ENCODE results near the gene ATP6V0D1. TPM values are rescaled to one million over a fixed set of nuclear protein-coding genes. Genes with fewer than 3 reads are reported as not detected.

Gene ATP6V0D1
- total RNA-seq, 2 donors from 2014 or later: 79.7 to 95.7 TPM

DNA sequence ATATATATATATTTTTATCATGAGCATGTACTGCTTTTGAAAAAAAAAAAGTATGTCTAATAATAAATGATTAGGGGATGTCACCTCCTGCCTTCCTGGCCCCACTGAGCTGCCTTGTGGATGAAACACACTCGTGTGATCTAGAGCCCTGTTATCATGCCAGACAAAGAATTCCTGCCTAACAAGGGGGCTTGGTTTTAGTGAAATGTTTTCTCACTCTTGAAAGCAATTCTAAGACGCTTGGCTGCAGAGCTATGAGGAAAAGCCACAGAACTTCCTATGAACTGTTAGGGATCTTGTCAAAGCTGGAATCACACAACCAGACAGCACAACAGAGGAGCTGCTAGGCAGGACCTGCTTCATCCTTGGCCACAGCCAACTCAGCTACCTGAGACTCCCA lies 68.7 kb downstream of the ATP6V0D1 start:
- DNase-seq (ENCODE audit: low spot score): no peak
- Histone ChIP-seq H3K36me3 (no peaks in the 10 kb centered on the region), H3K9me3 (no peaks in the 10 kb centered on the region), H3K4me1 (peaks cover 0 to 12% of the 10 kb centered on the region in 2 donors), H3K27me3 (no peaks in the 10 kb centered on the region), H3K4me3 (no peak overlapping the region), H3K27ac (no peak overlapping the region)
- TF ChIP-seq, protein P1, sequence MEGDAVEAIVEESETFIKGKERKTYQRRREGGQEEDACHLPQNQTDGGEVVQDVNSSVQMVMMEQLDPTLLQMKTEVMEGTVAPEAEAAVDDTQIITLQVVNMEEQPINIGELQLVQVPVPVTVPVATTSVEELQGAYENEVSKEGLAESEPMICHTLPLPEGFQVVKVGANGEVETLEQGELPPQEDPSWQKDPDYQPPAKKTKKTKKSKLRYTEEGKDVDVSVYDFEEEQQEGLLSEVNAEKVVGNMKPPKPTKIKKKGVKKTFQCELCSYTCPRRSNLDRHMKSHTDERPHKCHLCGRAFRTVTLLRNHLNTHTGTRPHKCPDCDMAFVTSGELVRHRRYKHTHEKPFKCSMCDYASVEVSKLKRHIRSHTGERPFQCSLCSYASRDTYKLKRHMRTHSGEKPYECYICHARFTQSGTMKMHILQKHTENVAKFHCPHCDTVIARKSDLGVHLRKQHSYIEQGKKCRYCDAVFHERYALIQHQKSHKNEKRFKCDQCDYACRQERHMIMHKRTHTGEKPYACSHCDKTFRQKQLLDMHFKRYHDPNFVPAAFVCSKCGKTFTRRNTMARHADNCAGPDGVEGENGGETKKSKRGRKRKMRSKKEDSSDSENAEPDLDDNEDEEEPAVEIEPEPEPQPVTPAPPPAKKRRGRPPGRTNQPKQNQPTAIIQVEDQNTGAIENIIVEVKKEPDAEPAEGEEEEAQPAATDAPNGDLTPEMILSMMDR (IDR thresholded peaks at IDR 0.05): no peak

DNA sequence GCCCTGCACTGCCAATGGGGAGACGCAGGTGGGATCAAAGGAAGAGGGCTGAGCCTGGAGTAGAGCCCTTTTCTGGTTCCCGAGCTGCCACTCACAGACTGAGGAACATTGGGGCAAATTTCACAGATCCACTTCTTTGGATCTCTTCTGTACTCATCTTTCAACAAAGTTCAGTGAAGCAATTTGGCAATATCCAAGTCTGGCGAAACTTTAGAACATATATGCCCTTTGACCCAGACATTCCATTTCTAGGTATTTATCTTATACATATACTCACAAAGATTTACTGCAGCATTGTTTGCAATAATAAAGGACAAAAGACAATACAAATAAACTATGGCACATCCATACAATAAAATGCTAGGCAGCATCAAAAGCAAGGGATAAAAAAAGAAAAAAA lies 69.6 kb downstream of the ATP6V0D1 start:
- Histone ChIP-seq H3K36me3 (no peaks in the 10 kb centered on the region), H3K27ac (no peak overlapping the region), H3K27me3 (no peaks in the 10 kb centered on the region), H3K4me3 (no peak overlapping the region), H3K9me3 (no peaks in the 10 kb centered on the region), H3K4me1 (peaks cover 0 to 21% of the 10 kb centered on the region in 2 donors)
- TF ChIP-seq, protein P1 (IDR thresholded peaks at IDR 0.05): no peak
- no peak for DNase-seq (ENCODE audit: low spot score)

DNA sequence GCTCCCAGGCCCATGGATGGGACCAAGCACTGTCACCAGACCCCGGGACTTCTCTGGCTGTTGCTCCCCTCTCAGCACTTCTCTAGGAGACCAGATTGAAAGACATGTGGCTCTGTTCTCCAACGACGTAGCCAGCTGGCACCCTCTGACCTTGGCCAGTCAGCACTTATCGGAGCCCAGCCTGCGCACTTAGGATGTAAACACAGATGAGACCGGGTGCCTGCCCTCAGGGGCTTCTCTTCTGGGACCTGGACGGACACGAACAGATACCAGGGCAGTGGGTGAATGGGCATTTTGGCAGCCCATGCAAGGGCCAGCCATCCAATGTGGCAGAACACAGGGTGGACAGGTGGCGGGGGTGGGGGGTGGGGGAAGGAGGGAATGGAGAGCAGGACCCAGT lies 71.3 kb downstream of the ATP6V0D1 start:
- H3K4me1 ChIP-seq: peaks cover 0 to 23% of the 10 kb centered on the region in 2 donors
- H3K4me3 ChIP-seq: no peak overlapping the region
- no peak for DNase-seq (ENCODE audit: low spot score)

DNA sequence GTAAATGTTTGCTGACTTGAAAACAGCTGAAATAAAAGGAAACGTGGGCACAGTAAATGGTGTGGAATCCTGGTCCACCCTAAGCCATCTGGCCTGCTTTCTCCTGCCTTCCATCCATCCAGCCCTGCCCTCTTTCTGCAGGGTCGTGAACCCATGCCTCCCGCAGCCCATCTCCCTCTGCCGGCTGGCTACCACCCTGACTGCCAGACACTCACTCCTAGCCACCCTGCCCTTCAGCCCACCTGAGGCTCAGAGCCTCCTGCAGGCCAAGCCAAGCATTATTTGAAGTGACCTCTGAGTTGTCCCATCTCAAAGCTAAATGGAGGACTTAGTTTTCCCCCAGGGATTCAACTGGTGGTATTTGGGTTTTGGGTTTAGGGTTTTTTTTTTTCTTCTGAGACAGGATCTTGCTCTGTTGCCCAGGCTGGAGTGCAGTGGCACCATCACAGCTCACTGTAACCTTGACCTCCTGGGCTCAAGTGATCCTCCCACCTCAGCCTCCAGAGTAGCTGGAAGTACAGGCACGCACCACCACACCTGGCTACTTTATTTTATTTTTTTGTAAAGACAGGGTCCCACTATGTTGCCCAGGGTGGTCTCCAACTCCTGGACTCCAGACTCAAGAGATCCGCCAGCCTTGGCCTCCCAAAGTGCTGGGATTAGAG lies 73.0 kb downstream of the ATP6V0D1 start:
- Histone ChIP-seq H3K4me1 (peaks cover 0 to 23% of the 10 kb centered on the region in 2 donors), H3K9me3 (no peaks in the 10 kb centered on the region), H3K27ac (no peak overlapping the region), H3K36me3 (no peaks in the 10 kb centered on the region), H3K27me3 (no peaks in the 10 kb centered on the region), H3K4me3 (no peak overlapping the region)
- TF ChIP-seq, protein P1 (IDR thresholded peaks at IDR 0.05): no peak
- DNase-seq (ENCODE audit: low spot score): no peak

More for the DNA sequence above, 71.3 kb downstream of the ATP6V0D1 start:
- TF ChIP-seq, protein P1 (IDR thresholded peaks at IDR 0.05): no peak
- H3K36me3 ChIP-seq: no peaks in the 10 kb centered on the region
- no peaks in the 10 kb centered on the region for H3K27me3 ChIP-seq
- no peaks in the 10 kb centered on the region for H3K9me3 ChIP-seq
- no peak overlapping the region for H3K27ac ChIP-seq

DNA sequence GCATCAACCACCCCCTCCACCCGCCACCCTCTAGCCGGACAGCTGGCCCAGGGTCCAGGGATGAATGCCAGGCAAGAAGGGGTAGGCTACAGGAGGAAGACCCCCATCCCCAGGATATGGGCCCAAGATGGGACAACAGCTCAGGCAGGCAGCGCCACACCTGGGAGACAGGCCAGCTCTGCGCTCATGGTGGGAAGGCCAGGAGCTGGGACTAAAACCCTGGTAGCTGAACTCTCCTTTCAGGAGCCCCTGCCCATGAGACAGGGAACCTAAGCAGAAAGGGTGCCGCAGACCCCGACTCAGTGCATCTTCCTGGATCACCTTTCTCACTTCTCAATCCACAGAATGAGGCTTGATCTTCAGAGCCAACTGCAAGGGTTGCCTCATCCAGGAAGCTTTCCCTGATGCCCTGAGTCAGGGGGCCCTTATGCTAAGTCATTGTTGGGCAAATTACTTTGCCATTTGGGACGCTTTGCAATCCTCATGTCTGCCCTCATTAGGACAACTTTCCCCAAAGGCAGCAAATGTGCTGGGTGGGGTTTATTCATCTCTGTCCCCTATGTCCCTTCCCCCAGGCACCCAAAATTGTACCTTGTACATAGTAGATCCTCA lies 73.7 kb downstream of the ATP6V0D1 start:
- DNase-seq (ENCODE audit: low spot score): no peak
- H3K4me3 ChIP-seq: no peak overlapping the region
- H3K27me3 ChIP-seq: no peaks in the 10 kb centered on the region
- no peaks in the 10 kb centered on the region for H3K9me3 ChIP-seq
- H3K36me3 ChIP-seq: no peaks in the 10 kb centered on the region
- TF ChIP-seq, protein P1 (IDR thresholded peaks at IDR 0.05): no peak
- H3K4me1 ChIP-seq: peaks cover 0 to 23% of the 10 kb centered on the region in 2 donors
- H3K27ac ChIP-seq: peak overlapping the region; percentile 57 to 72

Measured in right atrium auricular region (tissue), 2 donors.